H9 (cell line): Measurements from ENCODE around the gene NAGPA. TPM values are rescaled to one million over a fixed set of nuclear protein-coding genes. Genes with fewer than 3 reads are reported as not detected.

Experiments used
- DNase-seq: peaks from one replicate; pipeline ENCODE4 v3.0.0-alpha.2; 2017
- H2AFZ ChIP-seq: one replicate; pipeline ENCODE4 v1.6.1; 2013; ENCODE audit warnings: mild to moderate bottlenecking, low read length, control low read depth, moderate library complexity
- H2AK5ac ChIP-seq: 2 replicates; pipeline ENCODE4 v1.6.1; 2013; ENCODE audit warnings: low read length, control low read depth, mixed read lengths; ENCODE audit not compliant: insufficient read length
- H2BK120ac ChIP-seq: one replicate; pipeline ENCODE4 v1.6.1; 2013; ENCODE audit warnings: low read depth, mild to moderate bottlenecking, low read length, control low read depth, inconsistent platforms; ENCODE audit not compliant: poor library complexity, severe bottlenecking
- H2BK12ac ChIP-seq: 2 replicates; pipeline ENCODE4 v1.6.1; 2013; ENCODE audit warnings: low read length, control low read depth, mixed read lengths, low read depth; ENCODE audit not compliant: insufficient read length
- H2BK15ac ChIP-seq: 2 replicates; pipeline ENCODE4 v1.6.1; 2013; ENCODE audit warnings: low read depth, low read length, control low read depth
- H2BK20ac ChIP-seq: one replicate; pipeline ENCODE4 v1.6.1; 2013; ENCODE audit warnings: low read depth, mild to moderate bottlenecking, low read length, control low read depth, inconsistent platforms; ENCODE audit not compliant: poor library complexity, severe bottlenecking
- H2BK5ac ChIP-seq: 2 replicates; pipeline ENCODE4 v1.6.1; 2013; ENCODE audit warnings: low read length, control low read depth, mixed read lengths; ENCODE audit not compliant: insufficient read length
- H3K14ac ChIP-seq: 2 replicates; pipeline ENCODE4 v1.6.1; 2013; ENCODE audit warnings: low read length, control low read depth; ENCODE audit not compliant: insufficient read depth
- H3K18ac ChIP-seq: 2 replicates; pipeline ENCODE4 v1.6.1; 2013; ENCODE audit warnings: low read depth, mild to moderate bottlenecking, mixed read lengths, low read length, control low read depth; ENCODE audit not compliant: insufficient read length
- H3K23ac ChIP-seq: 2 replicates; pipeline ENCODE4 v1.6.1; 2013; ENCODE audit warnings: low read length, control low read depth, mixed read lengths, low read depth; ENCODE audit not compliant: insufficient read length
- H3K23me2 ChIP-seq: 2 replicates; pipeline ENCODE4 v1.6.1; 2013; ENCODE audit warnings: low read depth, mild to moderate bottlenecking, mixed read lengths, low read length, control low read depth; ENCODE audit not compliant: insufficient read length, poor library complexity, severe bottlenecking
- H3K27ac ChIP-seq: 2 replicates; pipeline ENCODE4 v1.5.1; 2013; ENCODE audit warnings: low read length, control low read depth, mixed read lengths, low read depth; ENCODE audit not compliant: insufficient read length
- H3K27me3 ChIP-seq: 2 replicates; pipeline ENCODE4 v1.6.1; 2013; ENCODE audit warnings: low read length, control low read depth, inconsistent platforms; ENCODE audit not compliant: insufficient read depth
- H3K4ac ChIP-seq: 2 replicates; pipeline ENCODE4 v1.6.1; 2013; ENCODE audit warnings: low read depth, mild to moderate bottlenecking, control low read depth, inconsistent platforms, low read length, moderate library complexity
- H3K4me1 ChIP-seq: 2 replicates; pipeline ENCODE4 v1.6.1; 2013; ENCODE audit warnings: low read length, control low read depth, inconsistent platforms; ENCODE audit not compliant: insufficient read depth
- H3K4me2 ChIP-seq: 2 replicates; pipeline ENCODE4 v1.6.1; 2013; ENCODE audit warnings: low read length, control low read depth, mixed read lengths; ENCODE audit not compliant: insufficient read length, insufficient read depth
- H3K56ac ChIP-seq: 2 replicates; pipeline ENCODE4 v1.6.1; 2013; ENCODE audit warnings: low read depth, mild to moderate bottlenecking, mixed read lengths, low read length, control low read depth; ENCODE audit not compliant: insufficient read length
- H3K79me1 ChIP-seq: 2 replicates; pipeline ENCODE4 v1.6.1; 2013; ENCODE audit warnings: low read depth, mild to moderate bottlenecking, moderate library complexity, low read length, control low read depth, inconsistent platforms; ENCODE audit not compliant: insufficient read depth, poor library complexity, severe bottlenecking
- H3K79me2 ChIP-seq: 2 replicates; pipeline ENCODE4 v1.6.1; 2013; ENCODE audit warnings: low read length, control low read depth, inconsistent platforms; ENCODE audit not compliant: insufficient read depth
- H3K9ac ChIP-seq: 2 replicates; pipeline ENCODE4 v1.6.1; 2013; ENCODE audit warnings: low read length, control low read depth, mixed read lengths; ENCODE audit not compliant: insufficient read length; ENCODE audit errors: extremely low read depth
- H3K9me3 ChIP-seq: one replicate; pipeline ENCODE4 v1.6.1; 2013; ENCODE audit warnings: low read depth, low read length, inconsistent platforms; ENCODE audit not compliant: control insufficient read depth
- H3T11ph ChIP-seq: one replicate; pipeline ENCODE4 v1.6.1; 2013; ENCODE audit warnings: mild to moderate bottlenecking, low read length, control low read depth, inconsistent platforms
- H4K20me1 ChIP-seq: one replicate; pipeline ENCODE4 v1.6.1; 2013; ENCODE audit not compliant: control insufficient read depth, insufficient read length, insufficient read depth
- H4K5ac ChIP-seq: 2 replicates; pipeline ENCODE4 v1.6.1; 2013; ENCODE audit warnings: low read depth, mild to moderate bottlenecking, mixed read lengths, low read length, control low read depth; ENCODE audit not compliant: insufficient read length
- H4K8ac ChIP-seq: replicated peaks from 2 replicates; pipeline ENCODE4 v1.6.1; 2013; ENCODE audit warnings: low read length, control low read depth, mixed read lengths, low read depth; ENCODE audit not compliant: insufficient read length
- H4K91ac ChIP-seq: 2 replicates; pipeline ENCODE4 v1.6.1; 2013; ENCODE audit warnings: low read depth, mild to moderate bottlenecking, moderate library complexity, mixed read lengths, low read length, control low read depth; ENCODE audit not compliant: insufficient read length
- H3K27ac Mint-ChIP-seq, 3 experiments: 2 replicates in 2 of 3; 3 replicates in 1 of 3; pipeline ENCODE4 v1.8.0; 2020 to 2021; ENCODE audit warnings: mixed read lengths in 3 of 3, mild to moderate bottlenecking in 1 of 3, moderate library complexity in 1 of 3
- H3K27me3 Mint-ChIP-seq: 2 replicates; pipeline ENCODE4 v1.8.0; 2021; ENCODE audit warnings: low read depth, mild to moderate bottlenecking, moderate library complexity, mixed read lengths
- H3K36me3 Mint-ChIP-seq, 3 experiments: 2 replicates in 2 of 3; 3 replicates in 1 of 3; pipeline ENCODE4 v1.8.0; 2020 to 2021; ENCODE audit warnings: low read depth in 3 of 3, mixed read lengths in 3 of 3; ENCODE audit not compliant: insufficient read depth in 1 of 3
- H3K4me1 Mint-ChIP-seq, 2 experiments: 2 replicates each; pipeline ENCODE4 v1.8.0; 2020; ENCODE audit warnings: mixed read lengths in 2 of 2
- H3K4me3 Mint-ChIP-seq, 2 experiments: 2 replicates in 1 of 2; 3 replicates in 1 of 2; pipeline ENCODE4 v1.8.0; 2020 to 2021; ENCODE audit warnings: mild to moderate bottlenecking in 2 of 2, mixed read lengths in 2 of 2, moderate library complexity in 1 of 2
- H3K9me3 Mint-ChIP-seq, 2 experiments: 2 replicates in 1 of 2; 3 replicates in 1 of 2; pipeline ENCODE4 v1.8.0; 2020; ENCODE audit warnings: mild to moderate bottlenecking in 2 of 2, mixed read lengths in 2 of 2, moderate library complexity in 1 of 2
- WGBS: extraction: QIAGEN DNeasy Blood & Tissue Kit; methylation state at CpG from one replicate; pipeline ENCODE4 v1.1.7; 2013; ENCODE audit warnings: missing lambda C conversion rate, low lambda C conversion rate, mixed read lengths; ENCODE audit not compliant: insufficient read length; ENCODE audit errors: extremely low coverage; 5-methylcytosine and 5-hydroxymethylcytosine counted together
- total RNA-seq: library from RNA; stranded (reverse); gene quantifications from 2 replicates; pipeline ENCODE4 v1.2.1, GENCODE V29; 2021
- TF ChIP-seq, protein P1 (sequence below): fragments of 200-600 bp; sonication (generic); conservative IDR thresholded peaks from 3 replicates; pipeline ENCODE4 v1.8.0; 2021; ENCODE audit warnings: antibody characterized with exemption, mild to moderate bottlenecking

Gene NAGPA
- total RNA-seq, 1 experiment from 2014 or later = 12.1 TPM

DNA sequence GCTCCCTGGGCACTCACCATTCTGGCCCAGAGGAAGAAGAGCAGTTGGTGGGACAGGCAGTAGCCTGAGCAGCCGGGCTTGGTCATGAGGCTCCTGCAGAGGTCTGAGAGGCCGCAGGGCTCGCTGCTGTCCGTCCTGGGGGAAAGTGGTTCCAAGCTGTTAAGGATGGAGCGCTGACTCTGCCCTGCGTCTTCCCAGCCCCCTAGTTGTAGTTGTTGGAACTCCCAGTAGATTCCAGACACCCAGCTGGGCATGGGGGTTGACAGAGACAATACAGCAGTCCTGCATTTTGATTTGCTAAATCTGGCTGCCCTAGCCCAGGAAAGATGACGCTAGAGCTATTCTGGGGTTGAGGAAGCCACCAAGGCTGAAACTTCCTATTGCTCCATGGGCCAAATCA lies 24.7 kb upstream of the NAGPA start:
- Histone ChIP-seq H3K79me2 (no peaks in the 10 kb centered on the region), H3K4me1 (peaks cover 4% of the 10 kb centered on the region; the same call in 1 of the 2 replicates), H4K91ac (no peak overlapping the region), H3K9me3 (no peaks in the 10 kb centered on the region), H2BK20ac (no peak overlapping the region), H3K23me2 (no peaks in the 10 kb centered on the region), H4K8ac (no peak overlapping the region), H2BK5ac (no peak overlapping the region), H2AK5ac (no peak overlapping the region), H3K79me1 (no peaks in the 10 kb centered on the region), H3K4ac (no peak overlapping the region), H3K4me2 (peak overlapping the region; percentile 2), H3T11ph (no peak overlapping the region), H3K27ac (no peak overlapping the region), H2AFZ (no peak overlapping the region), H2BK12ac (no peak overlapping the region), H2BK15ac (no peak overlapping the region), H4K5ac (no peak overlapping the region), H2BK120ac (no peak overlapping the region), H4K20me1 (no peaks in the 10 kb centered on the region), H3K9ac (no peak overlapping the region), H3K18ac (no peak overlapping the region), H3K23ac (no peak overlapping the region), H3K14ac (no peak overlapping the region), H3K56ac (no peak overlapping the region), H3K27me3 (no peaks in the 10 kb centered on the region)
- H3K27ac Mint-ChIP-seq = peak overlapping the region; percentile 68 to 87 (median 86)
- H3K27me3 Mint-ChIP-seq = no peaks in the 10 kb centered on the region; the same call in 1 of the 2 replicates
- peak overlapping the region; percentile 26 to 54; a peak in 4 of 5 replicates for H3K4me3 Mint-ChIP-seq
- TF ChIP-seq, protein P1, sequence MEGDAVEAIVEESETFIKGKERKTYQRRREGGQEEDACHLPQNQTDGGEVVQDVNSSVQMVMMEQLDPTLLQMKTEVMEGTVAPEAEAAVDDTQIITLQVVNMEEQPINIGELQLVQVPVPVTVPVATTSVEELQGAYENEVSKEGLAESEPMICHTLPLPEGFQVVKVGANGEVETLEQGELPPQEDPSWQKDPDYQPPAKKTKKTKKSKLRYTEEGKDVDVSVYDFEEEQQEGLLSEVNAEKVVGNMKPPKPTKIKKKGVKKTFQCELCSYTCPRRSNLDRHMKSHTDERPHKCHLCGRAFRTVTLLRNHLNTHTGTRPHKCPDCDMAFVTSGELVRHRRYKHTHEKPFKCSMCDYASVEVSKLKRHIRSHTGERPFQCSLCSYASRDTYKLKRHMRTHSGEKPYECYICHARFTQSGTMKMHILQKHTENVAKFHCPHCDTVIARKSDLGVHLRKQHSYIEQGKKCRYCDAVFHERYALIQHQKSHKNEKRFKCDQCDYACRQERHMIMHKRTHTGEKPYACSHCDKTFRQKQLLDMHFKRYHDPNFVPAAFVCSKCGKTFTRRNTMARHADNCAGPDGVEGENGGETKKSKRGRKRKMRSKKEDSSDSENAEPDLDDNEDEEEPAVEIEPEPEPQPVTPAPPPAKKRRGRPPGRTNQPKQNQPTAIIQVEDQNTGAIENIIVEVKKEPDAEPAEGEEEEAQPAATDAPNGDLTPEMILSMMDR = peak; percentile 73
- peak; percentile 92 for DNase-seq
- H3K36me3 Mint-ChIP-seq = no peaks in the 10 kb centered on the region
- WGBS = no CpG with 5 or more reads among the region's 7 CpGs
- H3K9me3 Mint-ChIP-seq = no peaks in the 10 kb centered on the region; a peak in 1 of 5 replicates
- H3K4me1 Mint-ChIP-seq = peaks cover 31 to 34% of the 10 kb centered on the region in 2 experiments
